Activated naive CD4-positive, alpha-beta T cell treated with anti-CD3 and anti-CD28 coated beads for 36 hours (primary cell): ENCODE data around the gene LDB2. TPM values are rescaled to one million over a fixed set of nuclear protein-coding genes. Genes with fewer than 3 reads are reported as not detected.
A peak's percentile ranks its signal among the peaks of the same experiment; 100 is the strongest.
"Not testable (repeated sequence)": the region's sequence is repeated elsewhere in the genome, so short reads cannot be mapped to it uniquely, and the experiment has no call there.

Source experiments
- CTCF ChIA-PET: fragments of 350-600 bp; sonication (Branson Sonifier 250); formaldehyde crosslinking; loops from one replicate; lab custom pipeline; 2021; ENCODE audit warnings: antibody characterized with exemption; lab: Charles Lee
- DNase-seq: peaks from one replicate; pipeline ENCODE4 v3.0.0-alpha.2; 2020
- H3K27ac Mint-ChIP-seq: one replicate; pipeline ENCODE4 v1.8.0; 2021; ENCODE audit warnings: mild to moderate bottlenecking, mixed read lengths
- H3K27me3 Mint-ChIP-seq: one replicate; pipeline ENCODE4 v1.8.0; 2021; ENCODE audit warnings: low read depth, mixed read lengths
- H3K36me3 Mint-ChIP-seq: one replicate; pipeline ENCODE4 v1.8.0; 2021; ENCODE audit warnings: low read depth, mixed read lengths
- H3K4me1 Mint-ChIP-seq: one replicate; pipeline ENCODE4 v1.8.0; 2021; ENCODE audit warnings: low read depth, mixed read lengths
- H3K4me3 Mint-ChIP-seq: one replicate; pipeline ENCODE4 v1.8.0; 2021; ENCODE audit warnings: mild to moderate bottlenecking, moderate library complexity, mixed read lengths
- H3K9me3 Mint-ChIP-seq: one replicate; pipeline ENCODE4 v1.8.0; 2021; ENCODE audit warnings: mixed read lengths
- intact Hi-C: fragments of 100-400 bp; cut with micrococcal nuclease; formaldehyde crosslinking; loops from one replicate; pipeline ENCODE4 v1.15.1; 2023
- total RNA-seq, 2 experiments: library from RNA; stranded (reverse); gene quantifications; one replicate each; pipeline ENCODE4 v1.2.3, GENCODE V29; 2021

LDB2 gene
- total RNA-seq, result not detected

DNA sequence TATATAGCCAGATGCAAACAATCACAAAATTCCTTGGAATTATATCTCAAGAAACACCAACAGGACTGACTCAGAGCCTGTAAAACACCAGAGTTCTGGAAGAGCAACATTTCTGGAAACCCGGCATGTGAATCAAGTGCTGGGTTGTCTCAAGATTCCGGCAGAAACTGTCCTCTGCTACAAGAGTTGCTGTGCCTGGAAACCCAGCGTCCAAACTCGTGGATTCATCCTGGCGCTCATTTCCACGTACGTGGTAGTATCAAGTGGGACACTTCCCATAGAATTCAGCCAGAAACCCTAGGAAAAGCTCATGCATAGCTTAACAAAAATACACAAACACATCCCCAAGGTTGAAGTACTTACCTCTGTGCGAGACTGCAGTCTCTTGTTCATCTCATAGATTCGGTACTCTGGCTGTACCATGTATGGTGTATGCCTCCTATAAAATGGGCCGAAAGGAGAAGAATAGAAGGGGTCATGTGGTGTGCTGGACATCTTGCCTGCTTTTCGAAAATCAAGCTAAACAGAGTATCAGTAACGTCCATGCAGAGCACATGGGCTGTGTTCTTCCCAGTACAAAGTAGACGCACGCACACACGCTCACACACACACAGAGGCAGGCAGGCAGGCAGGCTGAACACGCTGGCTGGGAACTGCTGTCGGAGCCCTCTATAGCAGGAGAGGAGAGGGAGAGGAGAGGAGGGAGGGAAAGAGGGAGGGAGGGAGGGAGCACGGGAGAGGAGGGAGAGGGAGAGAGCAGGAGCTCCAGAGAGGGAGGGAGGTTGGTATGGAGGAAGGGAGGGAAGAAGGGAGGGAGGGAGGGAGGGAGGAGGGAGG lies at the start of gene LDB2:
LDB2 (minus strand) TSS at position 655 of the 837 bp plus-strand sequence.
- CTCF ChIA-PET, result interaction anchor here (0.5 kb wide), 2 partner anchors 206 to 700 kb away, joined by 3 to 4 read pairs; no protein-coding TSS in a partner anchor
- intact Hi-C loops, result no loop called here
- Mint-ChIP-seq H3K36me3 (no peaks in the 10 kb centered on the region), H3K9me3 (no peaks in the 10 kb centered on the region), H3K4me1 (peaks cover 13% of the 10 kb centered on the region), H3K27ac (no peak within 1 kb of the TSS), H3K4me3 (peak within 1 kb of the TSS; percentile 45), H3K27me3 (peaks cover 6% of the 10 kb centered on the region)
- peak; percentile 10 for DNase-seq

DNA sequence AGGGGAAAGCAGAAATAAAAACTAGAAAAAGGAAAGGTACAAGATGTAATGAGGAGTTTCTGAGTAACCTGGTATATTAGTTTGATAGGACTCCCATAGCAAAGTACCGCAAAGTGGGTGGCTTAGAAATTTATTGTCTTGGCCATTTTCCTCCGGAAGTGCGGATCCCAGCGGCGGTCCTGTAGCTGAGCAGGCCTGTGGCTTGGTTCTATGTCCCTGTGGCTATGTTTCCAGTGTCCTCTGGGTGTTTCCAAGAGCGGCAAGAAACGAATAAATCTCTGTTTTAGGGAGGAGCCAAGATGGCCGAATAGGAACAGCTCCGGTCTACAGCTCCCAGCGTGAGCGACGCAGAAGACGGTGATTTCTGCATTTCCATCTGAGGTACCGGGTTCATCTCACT lies 44.0 kb upstream of the LDB2 start:
- Mint-ChIP-seq H3K4me1 (no peaks in the 10 kb centered on the region), H3K36me3 (no peaks in the 10 kb centered on the region), H3K4me3 (no peak overlapping the region), H3K27me3 (no peaks in the 10 kb centered on the region), H3K9me3 (no peaks in the 10 kb centered on the region), H3K27ac (no peak overlapping the region)
- no peak for DNase-seq
- intact Hi-C loops, result no loop called here
- CTCF ChIA-PET, result no interaction called here

DNA sequence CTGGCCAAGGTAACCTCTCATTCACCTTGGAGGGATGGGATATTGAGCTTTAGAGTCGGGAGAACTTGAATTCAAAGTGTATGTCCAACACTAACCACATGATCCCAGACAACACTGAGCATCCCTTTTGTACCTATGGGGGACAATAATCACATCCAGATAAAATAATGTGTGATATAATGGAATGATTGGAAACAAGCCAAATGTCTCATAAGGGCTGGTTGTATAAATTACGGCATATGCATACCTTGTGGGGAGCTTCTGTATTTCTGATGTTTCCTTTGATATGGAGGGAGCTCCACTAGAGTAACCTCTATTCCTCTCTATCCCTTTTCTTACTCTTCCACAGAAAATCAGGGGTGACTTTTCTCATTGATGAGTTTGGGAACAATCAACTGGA lies 40.7 kb upstream of the LDB2 start:
- CTCF ChIA-PET, result no interaction called here
- peaks cover 2% of the 10 kb centered on the region for H3K27me3 Mint-ChIP-seq
- intact Hi-C loops, result no loop called here
- no peaks in the 10 kb centered on the region for H3K4me1 Mint-ChIP-seq
- H3K4me3 Mint-ChIP-seq, result no peak overlapping the region
- H3K9me3 Mint-ChIP-seq, result no peaks in the 10 kb centered on the region
- no peak for DNase-seq
- H3K27ac Mint-ChIP-seq, result no peak overlapping the region
- H3K36me3 Mint-ChIP-seq, result no peaks in the 10 kb centered on the region

DNA sequence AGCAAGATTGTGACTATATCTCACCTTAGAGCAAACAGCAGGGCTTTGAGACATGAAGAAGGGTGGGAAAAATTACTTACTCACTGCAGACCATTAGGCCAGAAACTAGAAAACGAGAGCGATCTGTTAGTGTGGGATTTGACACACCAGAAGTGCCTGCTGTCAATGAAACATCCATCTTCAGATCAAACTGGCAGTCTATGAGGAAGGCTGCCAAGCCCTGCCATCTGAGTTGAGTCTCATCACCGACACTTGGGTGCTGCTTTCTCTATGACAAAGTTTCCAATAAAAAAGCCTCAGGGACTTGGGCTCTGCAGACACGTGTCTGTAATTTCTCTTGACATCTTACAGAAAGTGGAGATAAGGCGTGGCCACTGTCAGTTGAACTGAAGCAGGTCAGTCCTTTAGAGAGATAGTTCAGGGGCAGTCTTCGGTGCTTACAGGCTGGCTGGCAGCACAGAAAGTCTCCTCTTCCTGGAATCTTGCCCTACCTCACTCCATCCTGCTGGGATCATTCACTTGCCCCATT lies 40.1 kb upstream of the LDB2 start:
- no peak overlapping the region for H3K4me3 Mint-ChIP-seq
- no peaks in the 10 kb centered on the region for H3K36me3 Mint-ChIP-seq
- no peak overlapping the region for H3K27ac Mint-ChIP-seq
- CTCF ChIA-PET, result no interaction called here
- DNase-seq, result no peak
- H3K27me3 Mint-ChIP-seq, result peaks cover 4% of the 10 kb centered on the region
- H3K4me1 Mint-ChIP-seq, result no peaks in the 10 kb centered on the region
- no peaks in the 10 kb centered on the region for H3K9me3 Mint-ChIP-seq
- intact Hi-C loops, result no loop called here

DNA sequence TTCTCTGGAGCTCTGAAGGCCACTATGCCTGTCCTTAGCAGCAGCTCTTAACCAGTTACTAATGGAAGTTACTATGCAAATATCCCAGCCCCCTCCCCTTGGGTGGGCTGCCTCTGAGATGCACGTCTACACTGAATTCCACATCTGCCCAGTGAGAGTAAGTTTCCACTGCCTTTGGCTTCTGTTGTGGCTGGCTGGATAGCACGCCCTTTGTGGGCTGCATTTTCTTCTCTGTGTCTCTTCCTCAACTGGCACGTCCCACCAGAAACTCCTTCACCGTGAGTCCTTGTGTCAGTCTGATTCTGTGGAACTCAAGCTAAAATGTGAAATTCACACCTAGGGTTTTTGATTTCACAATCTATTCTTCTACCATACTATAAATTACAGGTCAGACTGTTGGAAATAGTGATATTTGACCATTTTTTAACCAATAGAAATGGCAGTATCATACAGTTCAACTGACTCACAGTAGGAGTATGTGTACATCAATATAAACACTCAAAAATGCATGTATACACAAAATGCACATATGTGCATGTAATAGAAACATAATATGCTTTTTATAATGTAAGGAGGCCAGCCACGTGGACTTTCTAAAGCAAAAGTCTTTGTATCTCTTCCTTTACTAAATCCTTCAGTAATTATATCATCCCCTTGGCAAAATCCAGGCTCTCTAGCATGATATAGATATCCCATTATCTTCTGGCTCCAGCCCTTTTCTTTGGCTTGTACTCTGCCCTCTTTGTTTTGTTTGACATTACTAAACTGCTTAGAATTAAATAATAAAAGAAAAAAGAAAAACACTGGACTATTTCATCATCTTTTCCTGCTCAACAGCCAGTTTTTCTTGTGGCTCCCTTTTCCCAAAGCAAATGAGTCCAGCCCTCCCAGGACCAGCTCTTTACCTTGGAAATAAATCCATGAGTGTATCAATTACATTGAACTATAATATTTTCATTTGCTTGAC lies 33.2 kb upstream of the LDB2 start:
- Mint-ChIP-seq H3K4me3 (no peak overlapping the region), H3K36me3 (no peaks in the 10 kb centered on the region), H3K27me3 (peaks cover 12% of the 10 kb centered on the region), H3K9me3 (no peaks in the 10 kb centered on the region), H3K4me1 (no peaks in the 10 kb centered on the region), H3K27ac (no peak overlapping the region)
- CTCF ChIA-PET, result interaction anchor here (1.4 kb wide), 1 partner anchor 15 kb away, joined by 5 read pairs; no protein-coding TSS in a partner anchor
- no peak for DNase-seq
- intact Hi-C loops, result no loop called here

DNA sequence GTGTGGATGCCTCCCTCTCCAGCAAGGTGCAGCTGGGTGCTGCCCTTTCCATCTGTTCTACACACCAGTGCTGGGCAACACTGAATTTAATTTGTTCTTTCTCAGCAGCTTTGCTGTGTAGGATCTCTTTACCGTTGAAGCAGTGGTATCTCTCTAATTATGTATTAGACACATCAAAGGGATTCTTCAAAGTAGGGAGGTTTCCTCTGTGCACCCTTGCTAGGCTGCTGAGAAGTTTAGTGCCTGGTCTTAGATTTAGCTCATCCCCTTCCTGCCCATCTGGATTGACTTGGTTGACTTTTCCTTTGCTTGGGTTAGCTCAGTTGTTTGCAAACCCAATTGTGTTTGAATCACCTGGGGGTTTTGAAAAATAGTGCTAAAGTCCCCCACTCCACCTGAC lies 27.8 kb upstream of the LDB2 start:
- CTCF ChIA-PET, result interaction anchor here (1.2 to 1.8 kb wide), 2 partner anchors 10 to 522 kb away, joined by 3 to 7 read pairs; no protein-coding TSS in a partner anchor
- H3K4me3 Mint-ChIP-seq, result no peak overlapping the region

DNA sequence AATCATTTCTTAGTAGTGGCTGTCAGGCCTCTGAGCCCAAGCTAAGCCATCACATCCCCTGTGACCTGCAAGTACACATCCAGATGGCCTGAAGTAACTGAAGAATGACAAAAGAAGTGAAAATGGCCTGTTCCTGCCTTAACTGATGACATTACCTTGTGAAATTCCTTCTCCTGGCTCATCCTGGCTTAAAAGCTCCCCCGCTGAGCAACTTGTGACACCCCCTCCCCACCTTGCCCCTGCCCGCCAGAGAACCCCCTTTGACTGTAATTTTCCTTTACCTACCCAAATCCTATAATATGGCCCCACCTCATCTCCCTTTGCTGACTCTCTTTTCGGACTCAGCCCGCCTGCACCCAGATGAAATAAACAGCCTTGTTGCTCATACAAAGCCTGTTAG lies 20.3 kb upstream of the LDB2 start:
- H3K4me3 Mint-ChIP-seq, H3K4me1 Mint-ChIP-seq, H3K27me3 Mint-ChIP-seq, DNase-seq, CTCF ChIA-PET, H3K27ac Mint-ChIP-seq, H3K36me3 Mint-ChIP-seq, H3K9me3 Mint-ChIP-seq: not testable (repeated sequence)
- intact Hi-C loops, result loop anchor here (5.0 kb wide), 2 partner anchors 419 to 891 kb away; no protein-coding TSS in a partner anchor

More for the DNA sequence above, 27.8 kb upstream of the LDB2 start:
- no peak overlapping the region for H3K27ac Mint-ChIP-seq
- H3K36me3 Mint-ChIP-seq, result no peaks in the 10 kb centered on the region
- peaks cover 13% of the 10 kb centered on the region for H3K27me3 Mint-ChIP-seq
- no peaks in the 10 kb centered on the region for H3K9me3 Mint-ChIP-seq
- H3K4me1 Mint-ChIP-seq, result no peaks in the 10 kb centered on the region
- DNase-seq, result no peak
- intact Hi-C loops, result no loop called here

DNA sequence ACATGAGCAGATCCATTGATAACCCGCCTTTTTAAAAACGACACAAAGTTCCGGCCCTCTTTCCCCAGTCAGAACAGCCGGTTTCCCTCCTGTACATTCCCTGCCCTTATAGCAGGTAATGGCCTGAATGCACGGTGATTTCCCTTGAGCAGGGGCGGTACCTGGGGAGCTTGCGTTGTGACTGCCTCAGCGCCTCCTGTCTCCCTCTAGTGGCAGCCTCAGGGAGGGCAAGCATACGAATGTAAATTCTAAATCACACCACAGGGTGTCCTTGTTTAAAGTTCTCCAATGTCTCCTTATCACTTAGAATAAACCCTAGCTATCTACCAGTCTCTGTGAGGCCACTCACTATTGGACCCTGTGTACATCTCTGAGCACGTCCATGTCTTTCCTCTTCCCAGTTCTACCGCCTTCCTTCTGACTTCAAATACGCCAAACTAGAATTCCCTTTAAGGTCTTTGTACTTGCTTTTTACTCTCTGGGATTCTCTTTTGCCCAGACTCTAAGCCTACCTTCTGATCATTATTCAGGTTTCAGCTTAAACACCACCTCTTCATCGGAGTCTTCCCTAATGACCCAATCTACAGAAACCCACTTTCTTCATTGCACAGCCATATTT lies 18.4 kb upstream of the LDB2 start:
- H3K4me1 Mint-ChIP-seq, result no peaks in the 10 kb centered on the region
- H3K27me3 Mint-ChIP-seq, result no peaks in the 10 kb centered on the region
- H3K27ac Mint-ChIP-seq, result no peak overlapping the region
- H3K9me3 Mint-ChIP-seq, result no peaks in the 10 kb centered on the region
- H3K4me3 Mint-ChIP-seq, result no peak overlapping the region
- no peaks in the 10 kb centered on the region for H3K36me3 Mint-ChIP-seq
- intact Hi-C loops, result loop anchor here (1.0 to 5.0 kb wide), 7 partner anchors 24 to 890 kb away; no protein-coding TSS in a partner anchor
- CTCF ChIA-PET, result interaction anchor here (0.7 to 2.4 kb wide), 20 partner anchors 9 to 534 kb away, joined by 3 to 22 read pairs (median 5); no protein-coding TSS in a partner anchor
- peak; percentile 90 for DNase-seq

DNA sequence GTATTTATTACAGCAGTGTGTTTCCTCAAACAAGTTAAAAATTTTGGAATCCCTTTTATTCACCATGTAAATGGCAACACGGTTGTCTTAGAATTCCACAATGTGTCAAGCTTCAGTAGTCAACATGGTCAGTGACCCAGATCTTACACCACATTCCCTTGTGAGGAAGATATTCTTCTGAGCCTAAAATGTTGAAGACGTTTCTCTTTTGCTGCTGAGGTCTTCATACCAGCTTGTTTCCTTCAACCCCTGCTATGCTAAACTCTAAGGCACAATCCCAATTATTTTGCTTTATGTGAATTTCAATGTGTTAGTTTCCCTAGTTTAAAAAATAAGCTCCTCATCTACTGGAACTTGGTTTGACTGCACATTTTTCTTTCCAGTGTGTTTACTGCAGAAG lies 17.6 kb upstream of the LDB2 start:
- Mint-ChIP-seq H3K27ac (no peak overlapping the region), H3K4me1 (no peaks in the 10 kb centered on the region), H3K9me3 (no peaks in the 10 kb centered on the region), H3K36me3 (no peaks in the 10 kb centered on the region), H3K27me3 (no peaks in the 10 kb centered on the region), H3K4me3 (no peak overlapping the region)
- intact Hi-C loops, result loop anchor here (1.0 to 5.0 kb wide), 7 partner anchors 23 to 889 kb away; no protein-coding TSS in a partner anchor
- DNase-seq, result no peak
- CTCF ChIA-PET, result interaction anchor here (0.5 to 2.4 kb wide), 21 partner anchors 10 to 541 kb away, joined by 3 to 22 read pairs (median 5); no protein-coding TSS in a partner anchor

DNA sequence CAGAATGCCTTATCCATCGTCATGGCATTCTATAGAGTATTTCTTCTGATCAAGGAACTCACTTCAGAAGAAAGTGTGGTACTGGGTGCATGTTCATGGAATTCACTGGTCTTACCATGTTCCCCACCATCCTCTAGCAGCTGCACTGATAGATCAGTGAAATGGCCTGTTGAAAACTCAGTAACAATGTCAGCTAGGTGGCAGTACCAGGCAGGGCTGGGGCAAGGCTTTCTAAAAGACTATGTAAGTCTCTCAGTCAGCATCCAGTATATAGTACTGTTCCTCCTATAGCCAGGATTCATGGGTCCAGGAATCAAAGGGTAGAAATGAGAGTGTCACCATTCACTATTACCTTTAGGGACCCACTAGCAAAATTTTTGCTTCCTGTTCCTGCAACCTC lies 15.8 kb upstream of the LDB2 start:
- Mint-ChIP-seq H3K4me3 (no peak overlapping the region), H3K36me3 (no peaks in the 10 kb centered on the region), H3K4me1 (no peaks in the 10 kb centered on the region), H3K27me3 (no peaks in the 10 kb centered on the region), H3K9me3 (no peaks in the 10 kb centered on the region), H3K27ac (no peak overlapping the region)
- intact Hi-C loops, result no loop called here
- peak; percentile 13 for DNase-seq
- CTCF ChIA-PET, result no interaction called here

DNA sequence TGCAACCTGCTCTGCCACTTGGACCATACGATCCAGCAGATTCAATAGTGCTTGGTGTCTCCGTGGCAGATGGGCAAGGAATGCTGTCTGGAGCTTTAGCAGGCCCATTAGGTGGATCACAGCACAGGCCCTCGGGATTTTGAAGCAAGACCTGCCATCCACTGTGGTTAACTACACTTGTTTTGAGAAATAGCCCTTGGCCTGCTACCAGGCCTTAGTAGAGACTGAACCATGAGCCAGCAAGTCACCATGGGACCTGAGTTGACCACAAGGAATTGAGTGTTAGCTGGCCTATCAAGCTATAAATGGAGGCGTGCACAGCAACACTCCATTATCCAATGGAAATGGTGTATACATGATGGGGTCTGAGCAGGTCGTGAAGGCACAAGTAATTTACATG lies 14.5 kb upstream of the LDB2 start:
- H3K4me1 Mint-ChIP-seq, result no peaks in the 10 kb centered on the region
- H3K9me3 Mint-ChIP-seq, result no peaks in the 10 kb centered on the region
- no peak overlapping the region for H3K27ac Mint-ChIP-seq
- no peaks in the 10 kb centered on the region for H3K36me3 Mint-ChIP-seq
- CTCF ChIA-PET, result interaction anchor here (0.6 kb wide), 1 partner anchor 98 kb away, joined by 3 read pairs; no protein-coding TSS in a partner anchor
- intact Hi-C loops, result no loop called here
- H3K27me3 Mint-ChIP-seq, result no peaks in the 10 kb centered on the region
- no peak for DNase-seq
- H3K4me3 Mint-ChIP-seq, result no peak overlapping the region
